GM23248 (cell line): ENCODE data around the gene FBXW7.

Experiments
- EZH2 ChIP-seq: fragments of 200-600 bp; sonication (generic); IDR thresholded peaks from 2 replicates; pipeline ENCODE4 v1.6.1; 2018; ENCODE audit warnings: antibody characterized with exemption, mild to moderate bottlenecking; ENCODE audit not compliant: insufficient read depth, poor library complexity, severe bottlenecking
- EZH2phosphoT487 ChIP-seq: fragments of 200-600 bp; sonication (generic); IDR thresholded peaks from 2 replicates; pipeline ENCODE4 v1.6.1; 2018; ENCODE audit warnings: antibody characterized with exemption, moderate library complexity, mild to moderate bottlenecking, low read depth; ENCODE audit not compliant: insufficient read depth

GRCh38 chr4:152327606-152328453, 208.1 kb downstream of the FBXW7 start:
- TF ChIP-seq EZH2 (no peak), EZH2phosphoT487 (no peak)
